ENCODE data around the gene PTPRG. TPM values are rescaled to one million over a fixed set of nuclear protein-coding genes. Genes with fewer than 3 reads are reported as not detected.

PTPRG gene
- total and polyA plus RNA-seq, 2 experiments from 2014 or later, result 11.5 to 39.6 TPM

DNA sequence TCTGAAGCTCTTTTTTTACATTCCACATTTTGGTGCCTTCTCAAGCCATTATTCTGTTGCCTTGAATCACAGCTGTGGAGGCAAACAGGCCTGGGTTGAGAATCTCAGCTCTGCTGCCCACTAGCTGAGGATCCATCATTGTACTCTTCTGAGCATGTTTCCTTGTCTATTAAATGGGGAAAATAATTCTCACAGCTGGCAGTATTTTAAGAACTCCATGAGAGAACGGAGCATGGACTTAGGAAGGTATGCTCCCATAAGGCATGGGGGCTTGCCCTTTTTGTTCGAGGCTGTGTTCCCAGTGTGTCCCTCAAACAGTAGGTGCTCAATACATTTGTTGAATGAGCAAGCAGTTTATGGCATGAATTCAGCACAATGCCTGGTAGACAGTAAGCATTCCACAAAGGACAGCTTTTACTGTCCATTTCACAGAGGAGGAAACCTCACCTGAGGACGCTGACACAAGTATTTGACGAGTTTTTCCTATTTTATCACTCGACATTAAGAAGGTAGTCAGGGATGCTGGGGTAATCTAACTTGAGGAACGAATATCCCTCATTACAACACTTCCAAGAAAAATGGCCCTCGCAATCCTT is 2.1 kb upstream of the PTPRG start:
- Histone ChIP-seq H3K9ac (no peak overlapping the region), H3K79me2 (ENCODE audit: insufficient read depth) (peaks cover 21% of the 10 kb centered on the region), H3K4me1 (ENCODE audit: insufficient read depth) (peaks cover 3% of the 10 kb centered on the region; the same call in 1 of the 2 replicates), H2AFZ (peak overlapping the region; percentile 89; the same call in 1 of the 2 replicates), H3K36me3 (ENCODE audit: low read depth) (no peaks in the 10 kb centered on the region), H3F3A (ENCODE audit: insufficient read depth) (no peaks in the 10 kb centered on the region), H3K4me2 (ENCODE audit: unreplicated experiment) (peak overlapping the region; percentile 97), H3K4me3 (no peak overlapping the region), H3K9me3 (ENCODE audit: low read depth) (no peaks in the 10 kb centered on the region), H3K27ac (no peak overlapping the region), H4K20me1 (ENCODE audit: insufficient read depth) (no peaks in the 10 kb centered on the region), H3K9me2 (ENCODE audit: insufficient read depth) (no peaks in the 10 kb centered on the region), H3K27me3 (replicated peaks; ENCODE audit: insufficient read depth) (no peaks in the 10 kb centered on the region)
- WGBS, 2 experiments (ENCODE audit: low coverage in 1 of 2, low lambda C conversion rate in 2 of 2, missing lambda C conversion rate in 2 of 2), result 77 to 80% methylated on average over 7 of the region's 7 CpGs
- in situ Hi-C loops (cut with MboI), result no loop called here
- DNase-seq, result peak; percentile 51
- TF ChIP-seq EZH2phosphoT487 (IDR thresholded peaks at IDR 0.05; ENCODE audit: insufficient read depth, low read depth) (no peak), EZH2 (IDR thresholded peaks at IDR 0.05; ENCODE audit: insufficient read depth, poor library complexity, severe bottlenecking) (no peak)

DNA sequence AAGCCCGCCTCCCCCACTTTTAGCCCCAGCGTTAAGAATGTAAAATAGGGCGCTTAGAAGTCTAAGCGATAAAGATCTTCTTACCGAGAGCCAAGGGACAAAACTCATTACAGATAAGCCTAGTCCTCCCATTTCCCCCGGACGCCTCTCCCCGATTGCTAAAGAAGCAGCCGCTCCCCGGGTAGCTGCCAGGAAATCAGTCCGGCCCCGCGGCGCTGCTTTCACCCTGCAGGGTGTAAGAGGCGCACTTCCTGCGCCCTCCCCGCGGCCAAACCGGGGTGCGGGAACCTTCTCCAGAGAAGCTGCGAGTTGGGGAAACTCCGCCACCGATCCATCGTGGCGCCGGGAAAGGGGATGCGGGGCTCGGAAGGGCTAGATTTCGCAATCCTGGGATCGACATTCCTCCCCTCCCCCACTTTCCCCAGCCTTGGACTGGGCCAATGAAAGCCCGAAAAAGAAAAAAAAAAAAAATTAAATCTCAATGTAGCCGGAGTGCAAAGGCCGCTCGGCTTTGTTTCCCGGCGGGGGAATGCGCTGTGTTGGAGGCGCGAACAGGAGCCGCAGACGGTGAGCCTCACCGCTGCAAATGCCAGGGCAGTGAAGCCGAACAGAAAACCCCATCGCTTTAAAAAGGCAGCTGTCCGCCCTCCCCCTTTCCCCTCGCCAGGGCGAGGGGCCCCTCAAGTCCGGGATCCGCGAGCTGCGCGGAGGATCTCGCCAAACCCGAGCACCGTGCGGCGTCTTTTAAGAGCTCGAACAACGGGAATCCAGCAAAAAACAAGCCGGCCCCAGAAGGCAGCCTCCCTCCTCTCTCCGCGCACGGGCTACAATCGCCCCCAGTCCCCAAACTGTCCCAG is 626 bp upstream of the PTPRG start:
- Histone ChIP-seq H3F3A (ENCODE audit: insufficient read depth) (no peaks in the 10 kb centered on the region; the same call in 1 of the 2 replicates), H3K9me3 (ENCODE audit: low read depth) (no peaks in the 10 kb centered on the region), H3K4me3 (peak overlapping the region; percentile 89), H3K36me3 (ENCODE audit: low read depth) (no peaks in the 10 kb centered on the region), H3K9ac (peak overlapping the region; percentile 87), H3K9me2 (ENCODE audit: insufficient read depth) (no peaks in the 10 kb centered on the region), H3K4me1 (ENCODE audit: insufficient read depth) (peaks cover 15% of the 10 kb centered on the region), H3K27me3 (replicated peaks; ENCODE audit: insufficient read depth) (no peaks in the 10 kb centered on the region), H4K20me1 (ENCODE audit: insufficient read depth) (no peaks in the 10 kb centered on the region), H3K27ac (peak overlapping the region; percentile 83), H3K79me2 (ENCODE audit: insufficient read depth) (peaks cover 35% of the 10 kb centered on the region), H3K4me2 (ENCODE audit: unreplicated experiment) (peak overlapping the region; percentile 97), H2AFZ (peak overlapping the region; percentile 89)
- in situ Hi-C loops (cut with MboI), result loop anchor here (10.0 kb wide), 1 partner anchor 624 kb away; no protein-coding TSS in a partner anchor
- WGBS, 2 experiments (ENCODE audit: low coverage in 1 of 2, low lambda C conversion rate in 2 of 2, missing lambda C conversion rate in 2 of 2), result 0 to 1% methylated on average over 61 to 64 of the region's 64 CpGs
- TF ChIP-seq EZH2phosphoT487 (IDR thresholded peaks at IDR 0.05; ENCODE audit: insufficient read depth, low read depth), result no peak
- TF ChIP-seq EZH2 (IDR thresholded peaks at IDR 0.05; ENCODE audit: insufficient read depth, poor library complexity, severe bottlenecking), result no peak
- DNase-seq, result peak; percentile 90

DNA sequence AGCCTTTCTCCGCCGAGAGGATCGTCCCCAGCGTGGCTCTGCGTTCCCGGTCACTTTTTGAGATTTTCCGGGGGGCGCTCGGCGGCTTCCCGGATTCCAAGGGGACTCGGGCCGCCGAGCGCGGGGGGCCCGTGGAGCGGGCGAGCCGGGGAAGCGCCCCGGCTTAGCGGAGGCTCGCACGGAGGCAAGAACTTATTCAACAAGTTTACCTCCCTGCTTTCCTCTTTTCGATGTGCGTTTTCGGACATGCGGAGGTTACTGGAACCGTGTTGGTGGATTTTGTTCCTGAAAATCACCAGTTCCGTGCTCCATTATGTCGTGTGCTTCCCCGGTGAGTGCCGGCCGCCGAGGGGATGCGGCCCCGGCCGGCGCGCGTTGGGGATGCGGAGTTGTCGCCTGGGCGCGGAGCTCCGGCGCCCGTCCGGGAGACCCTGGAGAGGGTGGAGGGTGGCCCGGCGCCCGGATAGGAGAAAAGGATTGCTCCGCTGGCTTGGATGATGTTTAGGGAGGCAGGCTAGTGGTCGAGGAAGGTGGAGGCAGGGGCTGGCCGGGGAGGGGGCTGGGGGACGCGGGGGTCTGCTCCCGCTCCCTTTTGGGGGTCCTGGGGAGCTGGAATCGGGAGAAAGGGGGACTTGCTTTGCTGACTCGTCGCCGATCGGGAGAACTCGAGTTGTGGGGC is 810 bp downstream of the PTPRG start:
- TF ChIP-seq EZH2phosphoT487 (IDR thresholded peaks at IDR 0.05; ENCODE audit: insufficient read depth, low read depth) (no peak), EZH2 (IDR thresholded peaks at IDR 0.05; ENCODE audit: insufficient read depth, poor library complexity, severe bottlenecking) (no peak)
- no peaks in the 10 kb centered on the region for H3K36me3 ChIP-seq (ENCODE audit: low read depth)
- H3K9ac ChIP-seq, result peak overlapping the region; percentile 87
- H3K4me3 ChIP-seq, result peak overlapping the region; percentile 89
- H3K9me2 ChIP-seq (ENCODE audit: insufficient read depth), result no peaks in the 10 kb centered on the region
- no peaks in the 10 kb centered on the region for H3K9me3 ChIP-seq (ENCODE audit: low read depth)
- DNase-seq, result peak; percentile 62
- no peaks in the 10 kb centered on the region for H4K20me1 ChIP-seq (ENCODE audit: insufficient read depth)
- no peaks in the 10 kb centered on the region; the same call in 1 of the 2 replicates for H3F3A ChIP-seq (ENCODE audit: insufficient read depth)
- 1% methylated on average over 61 to 65 of the region's 65 CpGs for WGBS, 2 experiments (ENCODE audit: low coverage in 1 of 2, low lambda C conversion rate in 2 of 2, missing lambda C conversion rate in 2 of 2)
- H3K27me3 ChIP-seq (replicated peaks; ENCODE audit: insufficient read depth), result no peaks in the 10 kb centered on the region
- peaks cover 49% of the 10 kb centered on the region for H3K79me2 ChIP-seq (ENCODE audit: insufficient read depth)
- peak overlapping the region; percentile 89 for H2AFZ ChIP-seq
- in situ Hi-C loops (cut with MboI), result loop anchor here (10.0 kb wide), 1 partner anchor 623 kb away; no protein-coding TSS in a partner anchor
- H3K4me1 ChIP-seq (ENCODE audit: insufficient read depth), result peaks cover 18% of the 10 kb centered on the region
- peak overlapping the region; percentile 71 for H3K27ac ChIP-seq
- H3K4me2 ChIP-seq (ENCODE audit: unreplicated experiment), result peak overlapping the region; percentile 97

DNA sequence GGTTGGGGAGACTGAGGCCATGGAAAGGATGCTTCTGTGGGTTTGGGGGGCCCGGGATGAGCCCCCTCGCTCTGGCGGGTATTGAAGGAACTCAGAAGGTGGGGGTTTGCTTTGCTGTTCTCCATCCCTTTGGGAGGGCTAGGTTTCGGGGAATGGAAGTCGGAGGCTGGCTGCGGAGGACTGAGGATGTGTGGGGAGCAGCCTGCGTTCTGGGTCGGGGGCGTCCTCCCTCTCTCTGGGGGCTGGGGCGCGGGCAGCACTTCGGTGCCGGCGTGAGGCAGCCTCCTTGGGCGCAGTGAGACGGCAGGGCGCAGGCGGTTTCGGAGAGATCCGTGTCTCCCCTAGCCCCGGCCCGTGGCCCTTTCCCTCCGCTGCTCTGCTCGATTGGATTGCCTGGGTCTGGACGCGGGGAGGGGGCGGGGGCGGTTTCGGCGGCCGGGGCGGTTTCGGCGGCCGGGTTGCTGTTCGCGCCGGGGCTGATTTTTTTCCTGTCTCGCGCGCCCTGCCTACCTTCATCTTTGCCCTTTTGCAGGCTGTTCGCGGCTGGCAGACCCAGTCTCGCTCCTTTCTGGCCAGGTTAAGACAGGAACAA is 1.4 kb downstream of the PTPRG start:
- Histone ChIP-seq H3K9ac (peak overlapping the region; percentile 87), H3F3A (ENCODE audit: insufficient read depth) (no peaks in the 10 kb centered on the region; the same call in 1 of the 2 replicates), H3K79me2 (ENCODE audit: insufficient read depth) (peaks cover 56% of the 10 kb centered on the region), H3K4me1 (ENCODE audit: insufficient read depth) (peaks cover 18% of the 10 kb centered on the region), H3K4me3 (peak overlapping the region; percentile 89), H3K9me2 (ENCODE audit: insufficient read depth) (no peaks in the 10 kb centered on the region), H2AFZ (peak overlapping the region; percentile 89), H3K36me3 (ENCODE audit: low read depth) (no peaks in the 10 kb centered on the region), H3K4me2 (ENCODE audit: unreplicated experiment) (peak overlapping the region; percentile 97), H3K27me3 (replicated peaks; ENCODE audit: insufficient read depth) (no peaks in the 10 kb centered on the region), H3K9me3 (ENCODE audit: low read depth) (no peaks in the 10 kb centered on the region), H3K27ac (0 out of 2 replicates have a peak overlapping the region, but pooled peaks have one; percentile 71), H4K20me1 (ENCODE audit: insufficient read depth) (no peaks in the 10 kb centered on the region)
- WGBS, 2 experiments (ENCODE audit: low coverage in 1 of 2, low lambda C conversion rate in 2 of 2, missing lambda C conversion rate in 2 of 2), result 1 to 2% methylated on average over 17 to 43 of the region's 44 CpGs
- TF ChIP-seq EZH2phosphoT487 (IDR thresholded peaks at IDR 0.05; ENCODE audit: insufficient read depth, low read depth), result no peak
- no peak for TF ChIP-seq EZH2 (IDR thresholded peaks at IDR 0.05; ENCODE audit: insufficient read depth, poor library complexity, severe bottlenecking)
- peak; percentile 66 for DNase-seq
- in situ Hi-C loops (cut with MboI), result loop anchor here (10.0 kb wide), 1 partner anchor 622 kb away; no protein-coding TSS in a partner anchor

Measured in GM23248 (cell line).